Mucosa of descending colon (tissue), 3 donors: ENCODE data around the gene TSPEAR. TPM values are rescaled to one million over a fixed set of nuclear protein-coding genes. Genes with fewer than 3 reads are reported as not detected.

Experiments used
- ATAC-seq: fragments of 200-7000 bp; cut with Tn5 transposase; one replicate; pipeline ENCODE4 v1.9.1; 2020; ENCODE audit warnings: mild to moderate bottlenecking, moderate library complexity
- DNase-seq, 3 donors: peaks; one replicate each; pipeline ENCODE4 v3.0.0-alpha.2; 2020
- H3K36me3 ChIP-seq: fragments of 200-600 bp; one replicate; pipeline ENCODE4 v1.8.0; 2021; ENCODE audit warnings: low read depth, mild to moderate bottlenecking
- H3K4me1 ChIP-seq: fragments of 200-600 bp; one replicate; pipeline ENCODE4 v1.8.0; 2021; ENCODE audit warnings: low read depth, mild to moderate bottlenecking
- H3K4me3 ChIP-seq: fragments of 200-600 bp; one replicate; pipeline ENCODE4 v1.8.0; 2021; ENCODE audit warnings: mild to moderate bottlenecking
- H3K9me3 ChIP-seq: fragments of 200-600 bp; one replicate; pipeline ENCODE4 v1.8.0; 2021; ENCODE audit warnings: mild to moderate bottlenecking
- intact Hi-C, 2 donors: fragments of 100-400 bp; cut with DNase I in 1 of 2; cut with micrococcal nuclease in 1 of 2; formaldehyde crosslinking; loops; one replicate each; pipeline versions ENCODE4 v1.11.0 to v1.11.1; 2022; cut with DNase I, micrococcal nuclease
- total RNA-seq, 3 donors: library from RNA; stranded (reverse); fragmentation: NEBNext Ultra II Directional in 2 of 3; extraction: Animal tissue kit (Norgen Biotek cat#: 25700) in 2 of 3; gene quantifications; one replicate each; pipeline versions ENCODE4 v1.2.1 to v1.2.4, GENCODE V29; 2021 to 2023
- TF ChIP-seq, protein P1 (sequence below): fragments of 200-600 bp; IDR thresholded peaks from one replicate; pipeline ENCODE4 v1.8.0; 2022; ENCODE audit warnings: antibody characterized with exemption, mild to moderate bottlenecking
- donor health status: DM: no; HTN: no; CAD: no; lungs with moderate emphysema.
- donor health status: DM: no; HTN: no; CAD: no.
- donor health status: DM: no; HTN: yes; CAD: no.

The TSPEAR gene
- total RNA-seq, 3 donors from 2014 or later, result 0.28 TPM; not detected in 2

DNA sequence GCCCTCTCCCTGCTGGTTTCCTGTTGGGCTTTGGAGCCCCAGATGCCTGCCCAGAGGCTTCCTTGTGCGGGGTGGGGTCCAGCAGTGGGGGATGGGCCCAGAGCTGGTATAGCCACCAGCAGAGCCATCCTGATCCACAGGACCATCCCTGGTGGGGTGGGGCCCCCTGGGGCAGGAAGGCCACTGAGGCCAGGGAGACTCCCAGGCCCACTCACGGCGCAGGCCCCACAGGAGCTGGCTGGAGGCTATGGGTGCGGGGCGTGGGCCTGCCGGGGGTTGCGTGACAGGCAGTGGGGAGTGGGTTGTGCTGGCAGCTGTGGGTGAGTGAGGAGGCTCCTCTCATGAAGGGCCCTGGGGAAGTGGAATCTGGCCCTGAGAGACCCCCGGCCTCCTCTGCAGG, 250.4 kb downstream of the TSPEAR start:
- no peaks in the 10 kb centered on the region for H3K36me3 ChIP-seq
- no peak for DNase-seq
- no peaks in the 10 kb centered on the region for H3K9me3 ChIP-seq
- TF ChIP-seq, protein P1, sequence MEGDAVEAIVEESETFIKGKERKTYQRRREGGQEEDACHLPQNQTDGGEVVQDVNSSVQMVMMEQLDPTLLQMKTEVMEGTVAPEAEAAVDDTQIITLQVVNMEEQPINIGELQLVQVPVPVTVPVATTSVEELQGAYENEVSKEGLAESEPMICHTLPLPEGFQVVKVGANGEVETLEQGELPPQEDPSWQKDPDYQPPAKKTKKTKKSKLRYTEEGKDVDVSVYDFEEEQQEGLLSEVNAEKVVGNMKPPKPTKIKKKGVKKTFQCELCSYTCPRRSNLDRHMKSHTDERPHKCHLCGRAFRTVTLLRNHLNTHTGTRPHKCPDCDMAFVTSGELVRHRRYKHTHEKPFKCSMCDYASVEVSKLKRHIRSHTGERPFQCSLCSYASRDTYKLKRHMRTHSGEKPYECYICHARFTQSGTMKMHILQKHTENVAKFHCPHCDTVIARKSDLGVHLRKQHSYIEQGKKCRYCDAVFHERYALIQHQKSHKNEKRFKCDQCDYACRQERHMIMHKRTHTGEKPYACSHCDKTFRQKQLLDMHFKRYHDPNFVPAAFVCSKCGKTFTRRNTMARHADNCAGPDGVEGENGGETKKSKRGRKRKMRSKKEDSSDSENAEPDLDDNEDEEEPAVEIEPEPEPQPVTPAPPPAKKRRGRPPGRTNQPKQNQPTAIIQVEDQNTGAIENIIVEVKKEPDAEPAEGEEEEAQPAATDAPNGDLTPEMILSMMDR, result no peak
- no peak overlapping the region for H3K4me3 ChIP-seq
- intact Hi-C loops, result no loop called here
- peaks cover 4% of the 10 kb centered on the region for H3K4me1 ChIP-seq
- ATAC-seq, result no peak

DNA sequence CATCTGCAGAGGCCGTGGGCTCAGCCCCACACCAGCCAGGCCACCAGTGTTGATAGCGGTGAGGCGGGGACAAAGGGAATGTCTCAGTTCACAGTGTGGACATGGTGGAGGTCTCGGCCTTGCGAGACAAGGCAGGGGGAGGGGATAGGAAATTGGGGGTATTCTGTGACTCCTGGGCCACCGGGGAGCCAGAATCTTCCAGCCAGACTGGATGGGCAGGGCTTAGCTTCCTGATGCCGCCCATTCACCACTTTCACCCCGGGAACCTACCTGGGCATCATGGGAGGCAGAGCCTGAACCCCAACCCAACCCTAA, 251.0 kb downstream of the TSPEAR start:
- H3K36me3 ChIP-seq, result no peaks in the 10 kb centered on the region
- TF ChIP-seq, protein P1, result no peak
- no peak for DNase-seq
- no peak for ATAC-seq
- peaks cover 6% of the 10 kb centered on the region for H3K4me1 ChIP-seq
- no peak overlapping the region for H3K4me3 ChIP-seq
- intact Hi-C loops, result no loop called here
- no peaks in the 10 kb centered on the region for H3K9me3 ChIP-seq

DNA sequence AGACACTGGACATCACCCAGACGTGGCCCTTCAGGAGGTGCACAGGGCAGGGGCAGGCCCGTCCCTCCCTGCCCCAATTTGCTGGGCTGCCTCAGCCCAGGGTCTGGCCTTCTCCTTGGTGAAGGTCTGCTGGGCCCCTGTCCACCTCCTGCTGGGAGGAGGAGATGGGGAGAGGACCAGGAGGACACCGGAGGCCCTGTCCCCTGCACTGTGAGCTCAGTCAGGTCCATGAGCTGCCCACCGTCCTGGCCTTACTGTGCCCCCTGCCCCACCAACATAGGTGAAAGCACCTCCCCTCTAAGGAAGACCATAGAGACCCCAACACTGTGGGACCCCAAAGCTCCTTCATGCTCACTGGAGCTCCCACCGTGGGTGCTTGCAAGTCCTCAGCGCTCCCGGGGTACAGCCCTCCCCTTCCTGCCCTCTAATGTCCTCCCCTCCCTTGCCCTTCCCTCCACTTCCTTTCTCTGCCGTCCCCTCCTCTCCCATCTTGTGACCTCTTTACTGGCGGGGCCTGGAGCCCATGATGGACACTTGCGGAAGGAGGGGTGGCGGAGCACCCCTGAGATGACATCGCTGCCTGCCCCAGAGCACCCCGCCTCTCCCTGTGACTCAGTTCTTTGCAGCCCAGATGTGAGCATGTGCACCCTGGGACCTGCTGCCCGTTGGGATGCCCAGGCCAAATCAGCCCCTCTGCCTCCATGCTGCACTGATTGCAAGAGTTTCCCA, 251.5 kb downstream of the TSPEAR start:
- Histone ChIP-seq H3K9me3 (no peaks in the 10 kb centered on the region), H3K4me1 (peaks cover 6% of the 10 kb centered on the region), H3K36me3 (no peaks in the 10 kb centered on the region), H3K4me3 (no peak overlapping the region)
- DNase-seq, result peak in 2 of 3 donors; percentile 21 to 43
- intact Hi-C loops, result no loop called here
- no peak for ATAC-seq
- TF ChIP-seq, protein P1, result no peak

DNA sequence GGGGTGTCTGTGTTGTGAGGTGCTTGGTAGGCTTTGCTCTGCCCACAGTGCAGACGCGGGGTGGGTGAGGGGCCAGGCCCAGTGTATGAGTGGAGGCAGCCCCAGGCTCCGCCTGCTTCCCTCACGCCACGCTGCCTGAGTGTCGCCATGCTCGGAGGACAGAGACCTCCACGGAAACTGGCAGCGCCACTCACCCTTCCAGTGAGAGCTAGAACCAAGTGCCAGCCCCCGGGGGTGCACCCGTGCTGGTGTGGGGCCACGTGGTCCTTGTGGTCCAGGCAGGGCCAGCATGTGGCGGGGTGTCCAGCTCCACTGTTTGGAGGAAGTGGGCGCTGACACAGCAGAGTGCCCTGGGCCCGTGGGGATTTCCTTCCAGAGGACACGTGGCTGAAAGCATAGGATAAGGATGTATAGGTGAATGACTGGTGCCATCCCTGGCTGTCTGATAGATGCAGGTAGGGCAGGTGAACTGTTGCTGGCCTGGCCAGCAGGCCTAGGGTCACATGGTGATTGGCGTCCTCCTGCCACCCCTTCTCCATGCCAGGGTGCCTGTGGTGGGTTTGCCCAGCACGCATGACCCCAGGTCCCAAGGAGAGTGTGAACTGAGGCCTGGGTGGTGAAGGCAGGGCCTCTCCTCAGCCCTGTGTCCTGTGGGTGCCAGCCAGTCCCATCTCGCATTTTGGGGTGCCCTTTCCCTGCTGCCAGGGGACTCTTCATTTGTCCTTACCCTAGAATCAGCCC, 252.2 kb downstream of the TSPEAR start:
- intact Hi-C loops, result no loop called here
- DNase-seq, result peak in 2 of 3 donors; percentile 22 to 50
- TF ChIP-seq, protein P1, result no peak
- H3K4me1 ChIP-seq, result peaks cover 6% of the 10 kb centered on the region
- H3K9me3 ChIP-seq, result no peaks in the 10 kb centered on the region
- no peak overlapping the region for H3K4me3 ChIP-seq
- no peak for ATAC-seq
- no peaks in the 10 kb centered on the region for H3K36me3 ChIP-seq

DNA sequence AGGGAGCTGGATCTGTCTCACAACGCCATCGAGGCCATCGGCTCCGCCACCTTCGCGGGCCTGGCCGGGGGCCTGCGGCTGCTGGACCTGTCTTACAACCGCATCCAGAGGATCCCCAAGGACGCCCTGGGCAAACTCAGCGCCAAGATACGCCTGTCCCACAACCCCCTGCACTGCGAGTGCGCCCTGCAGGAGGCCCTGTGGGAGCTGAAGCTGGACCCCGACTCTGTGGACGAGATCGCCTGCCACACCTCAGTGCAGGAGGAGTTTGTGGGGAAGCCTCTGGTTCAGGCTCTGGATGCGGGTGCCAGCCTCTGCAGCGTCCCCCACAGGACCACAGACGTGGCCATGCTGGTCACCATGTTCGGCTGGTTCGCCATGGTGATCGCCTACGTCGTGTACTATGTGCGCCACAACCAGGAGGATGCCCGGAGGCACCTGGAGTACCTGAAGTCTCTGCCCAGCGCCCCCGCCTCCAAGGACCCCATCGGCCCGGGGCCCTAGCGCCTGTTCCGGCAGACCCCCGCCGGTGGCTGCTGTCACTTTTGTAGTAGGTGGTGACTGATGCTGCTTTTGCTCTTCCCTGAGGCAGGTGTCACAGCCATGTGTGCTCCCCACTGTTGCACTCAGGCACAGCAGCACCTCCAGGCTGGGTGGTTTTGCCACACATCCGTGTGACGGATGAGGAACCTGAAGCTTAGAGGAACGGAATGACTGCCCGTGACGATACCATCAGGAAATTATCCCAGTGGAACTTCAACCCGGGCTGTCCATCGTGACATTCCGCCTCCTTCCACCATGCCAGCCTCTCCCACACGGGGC, 254.2 kb downstream of the TSPEAR start:
- intact Hi-C loops, result no loop called here
- Histone ChIP-seq H3K4me1 (peaks cover 6% of the 10 kb centered on the region), H3K36me3 (no peaks in the 10 kb centered on the region), H3K9me3 (no peaks in the 10 kb centered on the region), H3K4me3 (no peak overlapping the region)
- ATAC-seq (no peak), DNase-seq (peak in 2 of 3 donors; percentile 22 to 56)
- TF ChIP-seq, protein P1, result no peak
